CD4-positive, alpha-beta T cell treated with Interleukin-21 for 1 hour (primary cell): ENCODE measurements around the gene OR2A1.
"Not testable (repeated sequence)": the region's sequence is repeated elsewhere in the genome, so short reads cannot be mapped to it uniquely, and the experiment has no call there.

Experiments
- DNase-seq: peaks from one replicate; pipeline ENCODE4 v3.0.0-alpha.2; 2020

OR2A1 gene

GRCh38 chr7:144311872-144312469, at the start of gene OR2A1:
TSS of gene OR2A1 (plus strand) at chr7:144312419. CDS start at chr7:144318125, 5,706 bp downstream.
- DNase-seq = not testable (repeated sequence)

GRCh38 chr7:144264692-144265091, 47.5 kb upstream of the OR2A1 start, which contains the start of gene OR2A7:
TSS of gene OR2A7 (minus strand) at chr7:144264792. CDS start at chr7:144259628, 5,164 bp downstream.
- not testable (repeated sequence) for DNase-seq

- DNase-seq = not testable (repeated sequence)
Observed at GRCh38 chr7:144269188-144269587, 43.0 kb upstream of the OR2A1 start, which contains the start of gene CTAGE8. TSS of gene CTAGE8 (minus strand) at chr7:144269288. CDS start at chr7:144269250, 38 bp downstream.

- not testable (repeated sequence) for DNase-seq
Observed at GRCh38 chr7:144275281-144275680, 36.9 kb upstream of the OR2A1 start.

- not testable (repeated sequence) for DNase-seq
Observed at GRCh38 chr7:144280010-144280409, 32.2 kb upstream of the OR2A1 start.

GRCh38 chr7:144281981-144282380, 30.2 kb upstream of the OR2A1 start:
- not testable (repeated sequence) for DNase-seq

- not testable (repeated sequence) for DNase-seq
Observed at GRCh38 chr7:144282490-144282889, 29.7 kb upstream of the OR2A1 start.

GRCh38 chr7:144283716-144284115, 28.5 kb upstream of the OR2A1 start:
- DNase-seq = not testable (repeated sequence)

- not testable (repeated sequence) for DNase-seq
Observed at GRCh38 chr7:144287171-144287784, 24.9 kb upstream of the OR2A1 start.

GRCh38 chr7:144291607-144292006, 20.6 kb upstream of the OR2A1 start:
- not testable (repeated sequence) for DNase-seq

GRCh38 chr7:144292384-144293161, 19.6 kb upstream of the OR2A1 start:
- peak; percentile 5 for DNase-seq

GRCh38 chr7:144293794-144294499, 18.3 kb upstream of the OR2A1 start:
- peak; percentile 13 for DNase-seq

- DNase-seq = not testable (repeated sequence)
Observed at GRCh38 chr7:144302578-144303303, 9.5 kb upstream of the OR2A1 start.

- DNase-seq = not testable (repeated sequence)
Observed at GRCh38 chr7:144303607-144304006, 8.6 kb upstream of the OR2A1 start.

- not testable (repeated sequence) for DNase-seq
Observed at GRCh38 chr7:144305156-144305555, 7.1 kb upstream of the OR2A1 start.

- DNase-seq = not testable (repeated sequence)
Observed at GRCh38 chr7:144309702-144310101, 2.5 kb upstream of the OR2A1 start.

GRCh38 chr7:144311218-144311617, 1.0 kb upstream of the OR2A1 start:
- not testable (repeated sequence) for DNase-seq

- DNase-seq = not testable (repeated sequence)
Observed at GRCh38 chr7:144317537-144317936, 5.3 kb downstream of the OR2A1 start.

- DNase-seq = not testable (repeated sequence)
Observed at GRCh38 chr7:144319547-144319946, 7.3 kb downstream of the OR2A1 start.

GRCh38 chr7:144321677-144322206, 9.5 kb downstream of the OR2A1 start:
- DNase-seq = not testable (repeated sequence)

- not testable (repeated sequence) for DNase-seq
Observed at GRCh38 chr7:144323359-144323758, 11.1 kb downstream of the OR2A1 start.

- DNase-seq = not testable (repeated sequence)
Observed at GRCh38 chr7:144325868-144326267, 13.6 kb downstream of the OR2A1 start.
